ENCODE data around the gene RNF213.
"Not testable (repeated sequence)": the region's sequence is repeated elsewhere in the genome, so short reads cannot be mapped to it uniquely, and the experiment has no call there.

The RNF213 gene

DNA sequence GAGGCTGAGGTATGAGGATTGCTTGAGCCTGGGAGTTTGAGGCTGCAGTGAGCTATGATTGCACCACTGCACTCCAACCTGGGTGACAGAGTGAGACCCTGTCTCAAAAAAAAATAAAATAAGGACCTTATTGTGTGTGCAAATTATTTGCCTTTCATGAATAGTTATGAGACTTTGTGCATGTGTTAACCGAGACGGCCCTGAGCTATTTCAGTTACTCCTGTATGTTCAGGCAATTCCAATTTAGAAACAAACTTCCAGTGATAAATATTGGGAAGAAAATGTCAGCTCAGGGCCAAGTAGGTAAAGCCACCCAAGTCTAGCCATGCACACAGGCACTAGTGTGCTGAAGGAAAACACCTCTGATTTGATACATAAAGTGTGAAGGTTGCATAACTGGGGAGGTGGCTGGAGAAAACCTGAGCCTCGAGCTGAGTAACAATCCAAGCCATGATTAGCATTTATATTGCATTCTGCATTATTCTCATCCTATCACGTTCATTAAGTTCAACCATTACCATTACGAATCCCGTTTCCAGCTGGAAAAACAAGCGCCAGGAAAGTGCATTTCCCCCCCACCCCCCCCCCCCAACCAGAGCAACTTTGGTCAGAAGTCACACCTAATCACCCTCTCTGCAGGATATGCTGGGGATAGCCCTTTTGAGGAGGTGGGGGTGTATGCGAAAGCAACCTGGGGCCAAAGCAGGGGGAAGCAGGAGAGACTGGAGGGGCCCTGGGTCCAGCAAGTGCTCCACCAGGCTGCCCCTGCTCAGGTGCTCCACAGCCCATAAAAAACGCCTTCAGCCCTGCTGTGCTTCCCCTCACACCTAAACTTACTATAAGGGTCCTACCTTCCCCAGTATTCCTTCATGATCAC is 135.7 kb downstream of the RNF213 start:
- DNase-seq = no peak

DNA sequence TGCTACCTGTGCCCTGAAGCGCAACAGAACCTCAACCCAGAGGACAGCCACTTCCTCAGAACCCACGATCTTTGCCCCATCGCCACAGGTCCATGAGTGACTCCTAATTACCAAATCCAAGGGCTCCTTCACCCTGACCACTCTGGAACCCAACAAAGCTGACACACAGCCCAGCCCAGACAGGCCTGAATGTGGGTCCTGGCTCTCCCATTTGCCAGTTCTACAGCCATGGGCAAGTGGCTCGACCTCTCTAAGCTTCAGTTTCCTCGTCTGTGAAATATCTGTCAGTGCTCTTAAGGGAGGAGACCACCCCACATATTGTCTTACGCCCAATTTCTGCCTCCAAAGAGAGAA is 136.4 kb downstream of the RNF213 start:
- DNase-seq = no peak

DNA sequence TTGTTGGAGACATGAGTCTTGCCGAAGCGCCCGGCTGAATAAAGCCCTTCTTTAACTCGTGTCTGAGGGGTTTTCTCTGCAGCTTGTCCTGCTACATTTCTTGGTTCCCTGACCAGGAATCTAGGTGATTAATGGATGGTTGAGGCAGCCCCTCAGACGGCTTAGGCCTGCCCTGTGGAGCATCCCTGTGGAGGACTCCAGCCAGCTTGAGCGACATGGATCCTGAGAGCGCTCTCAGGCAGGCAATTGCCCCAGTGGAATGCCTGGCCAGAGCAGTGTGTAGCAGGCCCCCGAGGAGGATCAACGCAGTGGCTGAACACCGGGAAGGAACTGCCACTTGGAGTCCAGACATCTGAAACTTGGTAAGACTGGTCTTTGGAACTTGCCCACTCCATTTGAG is 137.0 kb downstream of the RNF213 start:
- DNase-seq = no peak

- DNase-seq = not testable (repeated sequence)
Measured at GRCh38 chr17:80401086-80401485, 140.4 kb downstream of the RNF213 start.

GRCh38 chr17:80402102-80402501 is 141.4 kb downstream of the RNF213 start:
- DNase-seq = not testable (repeated sequence)

DNA sequence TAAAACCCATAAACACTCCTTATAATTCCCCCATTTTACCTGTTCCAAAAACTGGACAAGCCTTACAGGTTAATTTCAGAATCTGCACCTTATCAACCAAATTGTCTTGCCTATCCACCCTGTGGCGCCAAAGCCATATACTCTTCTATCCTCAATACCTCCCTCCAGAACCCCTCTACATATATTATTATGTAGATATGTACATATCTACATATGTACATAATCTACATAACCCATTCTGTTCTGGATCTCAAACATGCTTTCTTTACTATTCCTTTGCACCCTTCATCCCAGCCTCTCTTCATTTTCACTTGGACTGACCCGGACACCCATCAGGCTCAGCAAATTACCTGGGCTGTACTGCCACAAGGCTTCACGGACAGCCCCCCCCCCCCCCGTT is 142.3 kb downstream of the RNF213 start:
- no peak for DNase-seq

- DNase-seq = no peak
Measured at GRCh38 chr17:80406146-80406545, 145.5 kb downstream of the RNF213 start.

- not testable (repeated sequence) for DNase-seq
Measured at GRCh38 chr17:80407917-80408316, 147.3 kb downstream of the RNF213 start.

GRCh38 chr17:80408872-80409271 is 148.2 kb downstream of the RNF213 start:
- no peak for DNase-seq

DNA sequence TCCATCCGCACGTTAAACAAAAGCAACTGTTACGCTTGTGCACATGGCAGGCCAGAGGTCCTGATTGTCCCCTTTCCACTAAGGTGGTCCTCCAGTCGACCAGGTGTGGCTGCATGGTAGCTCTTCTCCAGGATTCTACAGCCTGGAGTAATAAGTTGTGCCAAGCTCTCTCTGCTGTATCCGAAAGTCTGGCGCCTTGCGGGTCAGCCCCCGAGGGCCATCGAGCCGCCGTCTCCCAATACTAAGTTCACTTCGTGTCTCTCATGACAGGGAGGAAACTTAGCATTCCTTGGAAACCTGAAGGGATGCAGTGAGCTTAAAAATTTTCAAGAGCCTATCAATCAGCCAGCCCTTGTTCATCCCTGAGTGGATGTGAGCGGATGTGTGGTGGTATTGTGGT is 149.0 kb downstream of the RNF213 start:
- no peak for DNase-seq

DNA sequence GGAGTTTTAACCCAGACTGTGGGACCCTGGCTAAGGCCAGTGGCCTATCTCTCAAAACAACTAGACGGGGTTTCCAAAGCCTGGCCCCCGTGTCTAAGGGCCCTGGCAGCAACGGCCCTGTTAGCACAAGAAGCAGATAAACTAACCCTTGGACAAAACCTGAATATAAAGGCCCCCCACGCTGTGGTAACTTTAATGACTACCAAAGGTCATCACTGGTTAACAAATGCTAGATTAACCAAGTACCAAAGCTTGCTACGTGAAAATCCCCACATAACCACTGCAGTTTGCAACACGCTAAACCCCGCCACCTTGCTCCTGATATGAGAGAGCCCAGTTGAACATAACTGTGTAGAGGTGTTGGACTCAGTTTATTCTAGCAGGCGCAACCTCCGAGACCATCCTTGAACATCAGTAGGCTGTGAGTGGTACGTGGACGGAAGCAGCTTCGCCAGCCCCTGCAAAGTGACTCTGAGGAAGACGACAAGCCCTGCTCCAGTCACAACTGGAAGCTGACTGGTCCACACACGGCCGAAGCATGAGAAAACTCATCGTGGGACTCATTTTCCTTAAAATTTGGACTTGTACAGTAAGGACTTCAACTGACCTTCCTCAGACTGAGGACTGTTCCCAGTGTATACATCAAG is 149.9 kb downstream of the RNF213 start:
- not testable (repeated sequence) for DNase-seq

DNA sequence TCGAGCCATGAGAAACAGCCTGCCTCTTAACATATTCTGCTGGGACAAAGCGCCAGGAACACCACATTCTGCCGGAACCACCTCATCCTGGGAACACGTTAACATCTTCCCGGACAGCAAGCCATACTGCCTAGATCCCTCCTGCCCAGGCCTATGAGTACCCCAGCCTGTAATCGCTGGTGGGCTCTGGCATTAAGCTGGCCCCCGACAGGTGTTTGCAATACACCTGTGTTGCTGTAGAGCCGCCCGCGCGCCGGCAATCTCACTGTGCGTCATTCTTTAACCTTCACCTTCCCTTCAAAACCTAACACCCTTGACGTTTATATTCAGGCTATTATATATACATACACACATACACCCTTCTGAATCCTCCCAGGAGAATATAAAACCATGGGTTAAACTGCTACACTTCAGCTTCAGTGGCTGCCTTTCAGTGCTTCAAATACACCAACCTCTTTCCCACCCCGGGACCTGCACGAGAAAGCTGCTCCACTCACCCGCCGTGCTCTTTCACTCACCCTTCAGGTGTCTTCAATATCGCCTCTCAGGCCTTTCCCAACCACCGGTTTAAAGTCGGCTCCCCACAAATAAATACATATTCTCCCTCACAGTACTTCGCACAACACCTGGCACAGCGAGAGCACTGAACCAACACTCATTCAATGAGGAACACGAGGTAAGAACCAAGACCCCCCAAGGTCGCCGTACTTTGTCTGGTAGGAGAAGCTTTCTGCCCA is 153.3 kb downstream of the RNF213 start:
- no peak for DNase-seq

DNA sequence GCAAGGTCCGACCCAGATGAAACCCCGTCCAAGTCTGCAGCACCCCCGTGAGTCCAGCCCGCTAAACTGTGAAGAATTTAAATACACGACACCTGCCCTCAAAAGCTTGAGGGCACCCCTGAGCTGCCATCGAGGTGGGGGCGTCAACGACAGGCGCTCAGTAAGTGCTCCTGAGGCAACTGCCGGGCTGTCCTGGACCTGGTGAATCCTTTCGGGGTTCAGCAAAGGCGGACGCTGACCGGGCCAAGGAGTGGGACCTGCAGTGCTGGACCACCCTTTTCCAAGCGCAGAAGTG is 153.8 kb downstream of the RNF213 start:
- no peak for DNase-seq

GRCh38 chr17:80414803-80415625 is 154.4 kb downstream of the RNF213 start, which contains the start of gene ENDOV:
ENDOV (plus strand) TSS chr17:80415167; CDS start chr17:80415195, 28 bp downstream.
- DNase-seq = peak; percentile 94

GRCh38 chr17:80415626-80416137 is 155.0 kb downstream of the RNF213 start:
- DNase-seq = no peak

- no peak for DNase-seq
Measured at GRCh38 chr17:80416260-80416939, 155.7 kb downstream of the RNF213 start.

DNA sequence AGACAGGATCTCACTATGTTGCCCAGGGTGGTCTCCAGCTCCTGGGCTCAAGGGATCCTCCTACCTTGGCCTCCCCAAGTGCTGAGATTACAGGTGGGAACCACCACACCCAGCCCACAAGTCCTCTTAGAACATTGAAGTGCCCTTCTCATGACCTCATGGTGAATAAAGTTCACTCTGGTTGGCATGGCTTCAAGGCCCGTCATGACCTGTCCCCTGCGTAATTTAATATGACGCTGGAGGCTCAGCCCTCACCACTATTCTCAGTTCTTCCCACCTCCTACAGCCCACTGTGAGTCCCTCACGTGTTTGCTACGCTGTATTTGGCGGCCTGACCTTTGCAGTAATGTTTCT is 156.3 kb downstream of the RNF213 start:
- DNase-seq = no peak

GRCh38 chr17:80418589-80418988 is 157.9 kb downstream of the RNF213 start:
- DNase-seq = no peak

DNA sequence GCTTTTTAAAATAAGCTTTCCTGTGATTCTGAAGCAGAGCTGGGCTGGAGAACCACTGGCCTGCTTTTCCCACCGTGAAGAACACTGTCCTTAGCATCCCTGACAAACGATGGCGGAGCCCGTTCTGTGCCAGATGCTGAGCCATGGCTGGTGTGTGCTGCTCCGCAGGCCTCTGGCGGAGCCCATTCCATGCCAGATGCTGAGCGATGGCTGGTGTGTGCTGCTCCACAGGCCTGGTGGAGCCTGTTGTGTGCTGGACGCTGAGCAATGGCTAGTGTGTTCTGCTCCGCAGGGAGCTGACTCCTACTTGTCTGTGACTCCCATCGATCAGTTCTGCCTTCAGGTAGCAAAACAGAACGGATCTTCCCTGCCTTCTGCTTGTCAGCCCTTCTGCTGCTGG is 158.6 kb downstream of the RNF213 start:
- no peak for DNase-seq

GRCh38 chr17:80421381-80422090 is 160.9 kb downstream of the RNF213 start:
- no peak for DNase-seq

DNA sequence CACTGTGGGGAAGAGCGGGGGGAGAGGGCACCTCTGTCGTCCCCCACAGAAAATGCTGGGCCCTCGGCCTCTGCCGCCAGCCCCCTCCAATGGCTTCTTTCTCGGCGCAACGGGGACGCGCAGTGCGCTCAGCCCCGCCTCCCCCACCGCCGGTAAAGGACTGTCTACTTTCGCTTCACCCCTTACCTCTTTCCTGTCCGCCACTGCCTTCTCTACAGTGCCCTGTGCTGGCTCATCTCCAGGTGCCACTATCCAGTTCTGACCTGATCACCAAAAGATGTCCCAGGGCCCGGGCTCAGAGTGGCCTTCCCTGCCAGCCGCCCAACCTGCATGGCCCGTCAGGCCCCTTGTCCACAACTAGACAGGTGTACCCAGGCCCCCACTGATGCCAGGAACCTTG is 161.6 kb downstream of the RNF213 start:
- no peak for DNase-seq

DNA sequence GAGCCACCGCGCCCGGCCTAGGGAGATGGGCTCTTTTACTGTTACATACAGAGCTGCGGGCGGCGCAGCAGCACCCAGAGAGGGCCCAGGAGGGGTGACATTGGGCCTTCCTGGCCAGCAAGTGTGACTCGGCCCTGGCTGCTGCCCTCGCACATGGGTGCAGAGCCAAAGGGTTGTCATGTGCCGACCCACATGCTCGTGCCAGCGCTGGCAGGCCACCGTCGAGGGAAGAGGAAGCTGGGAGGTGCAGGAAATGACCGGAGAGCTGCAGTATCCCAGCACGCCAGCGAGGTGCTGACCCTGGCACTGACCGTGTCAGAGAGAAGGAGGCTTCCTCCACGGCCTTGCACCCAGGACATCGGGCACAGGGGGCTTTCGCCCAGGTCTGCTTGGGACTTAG is 162.3 kb downstream of the RNF213 start:
- no peak for DNase-seq
